Upper lobe of left lung (tissue), 4 donors: ENCODE results near the gene SDK1.

Source experiments
- CTCF ChIP-seq, 6 experiments: fragments of 450-650 bp in 4 of 6; fragments of 200-600 bp in 2 of 6; sonication (generic) in 2 of 6; IDR thresholded peaks; one replicate each; pipeline ENCODE4 v1.5.1; 2016 to 2019; ENCODE audit warnings: antibody characterized with exemption in 6 of 6
- EP300 ChIP-seq, 4 donors: sonication (generic); formaldehyde crosslinking; IDR thresholded peaks; one replicate each; pipeline ENCODE4 v1.5.1; 2017; ENCODE audit warnings: antibody characterized with exemption in 4 of 4, control low read depth in 2 of 4
- POLR2A ChIP-seq, 4 donors: fragments of 450-650 bp; IDR thresholded peaks; one replicate each; pipeline ENCODE4 v1.5.1; 2016 to 2017; ENCODE audit warnings: antibody characterized with exemption in 4 of 4, mild to moderate bottlenecking in 2 of 4
- POLR2AphosphoS5 ChIP-seq, 2 donors: sonication (generic); formaldehyde crosslinking; IDR thresholded peaks; one replicate each; pipeline ENCODE4 v1.5.1; 2017; ENCODE audit warnings: antibody characterized with exemption in 2 of 2

DNA sequence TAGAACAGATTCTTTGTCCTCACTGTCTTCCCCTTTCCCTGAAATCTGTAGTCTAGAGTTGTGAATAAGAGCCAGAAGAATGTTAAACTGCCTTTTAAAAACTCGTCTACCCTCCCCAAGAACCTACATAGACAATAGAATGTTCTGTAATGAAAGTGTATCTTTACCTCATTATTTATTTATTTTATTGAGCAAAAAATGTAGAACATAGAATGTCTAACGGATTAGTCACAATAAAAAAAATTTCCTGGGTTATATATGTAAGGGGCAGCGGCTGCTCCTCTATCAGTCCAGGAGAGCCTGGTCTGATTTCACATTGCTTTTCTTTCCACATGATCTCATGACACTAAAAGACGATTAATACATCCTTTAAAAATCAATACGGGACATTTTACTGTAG is 135.7 kb downstream of the SDK1 start:
- TF ChIP-seq POLR2A (IDR thresholded peaks at IDR 0.05) (no peak), CTCF (IDR thresholded peaks at IDR 0.05) (no peak), POLR2AphosphoS5 (IDR thresholded peaks at IDR 0.05) (no peak), EP300 (IDR thresholded peaks at IDR 0.05) (no peak)
